OCI-LY3 (cell line): ENCODE data around the gene TCF25.

Experiments
- EZH2phosphoT487 ChIP-seq: fragments of 200-600 bp; shearing (Covaris generic); IDR thresholded peaks from 2 replicates; pipeline ENCODE4 v1.6.1; 2018; ENCODE audit warnings: antibody characterized with exemption, mixed run types, low read depth
- TF ChIP-seq, protein P1 (sequence below): fragments of 200-600, 300-600 bp; sonication (generic); IDR thresholded peaks from 2 replicates; pipeline ENCODE4 v1.5.1; 2014; ENCODE audit warnings: antibody characterized with exemption, low read length, low read depth

DNA sequence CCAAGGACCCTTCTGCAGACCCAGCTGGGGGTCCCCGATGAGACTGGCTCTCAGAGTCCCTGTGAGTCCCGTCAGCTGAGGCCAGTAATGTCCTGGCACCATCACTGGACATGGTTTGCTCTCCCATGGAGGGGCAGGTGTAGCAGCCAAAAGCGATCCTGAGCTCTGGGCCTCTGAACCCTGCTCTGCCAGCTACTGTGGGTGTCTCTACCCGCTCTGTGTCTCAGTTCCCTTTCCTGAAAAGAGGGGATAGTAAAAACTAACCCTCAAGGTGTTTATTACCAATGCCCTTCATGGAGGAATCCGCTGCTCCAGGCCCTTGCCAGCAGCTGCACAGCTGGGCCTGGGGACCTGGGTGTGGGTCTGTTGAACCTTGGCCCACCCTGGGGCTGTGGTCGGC, 58.6 kb downstream of the TCF25 start:
- TF ChIP-seq, protein P1, sequence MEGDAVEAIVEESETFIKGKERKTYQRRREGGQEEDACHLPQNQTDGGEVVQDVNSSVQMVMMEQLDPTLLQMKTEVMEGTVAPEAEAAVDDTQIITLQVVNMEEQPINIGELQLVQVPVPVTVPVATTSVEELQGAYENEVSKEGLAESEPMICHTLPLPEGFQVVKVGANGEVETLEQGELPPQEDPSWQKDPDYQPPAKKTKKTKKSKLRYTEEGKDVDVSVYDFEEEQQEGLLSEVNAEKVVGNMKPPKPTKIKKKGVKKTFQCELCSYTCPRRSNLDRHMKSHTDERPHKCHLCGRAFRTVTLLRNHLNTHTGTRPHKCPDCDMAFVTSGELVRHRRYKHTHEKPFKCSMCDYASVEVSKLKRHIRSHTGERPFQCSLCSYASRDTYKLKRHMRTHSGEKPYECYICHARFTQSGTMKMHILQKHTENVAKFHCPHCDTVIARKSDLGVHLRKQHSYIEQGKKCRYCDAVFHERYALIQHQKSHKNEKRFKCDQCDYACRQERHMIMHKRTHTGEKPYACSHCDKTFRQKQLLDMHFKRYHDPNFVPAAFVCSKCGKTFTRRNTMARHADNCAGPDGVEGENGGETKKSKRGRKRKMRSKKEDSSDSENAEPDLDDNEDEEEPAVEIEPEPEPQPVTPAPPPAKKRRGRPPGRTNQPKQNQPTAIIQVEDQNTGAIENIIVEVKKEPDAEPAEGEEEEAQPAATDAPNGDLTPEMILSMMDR = no peak
- no peak for TF ChIP-seq EZH2phosphoT487
